CD8-positive, alpha-beta memory T cell (primary cell): ENCODE results near the gene REC8. TPM values are rescaled to one million over a fixed set of nuclear protein-coding genes. Genes with fewer than 3 reads are reported as not detected.

Experiments
- CTCF ChIA-PET: fragments of 350-600 bp; sonication (Branson Sonifier 250); formaldehyde crosslinking; loops from one replicate; lab custom pipeline; 2021; ENCODE audit warnings: antibody characterized with exemption; lab: Charles Lee
- POLR2A ChIA-PET: fragments of 350-600 bp; sonication (Branson Sonifier 250); formaldehyde crosslinking; loops from one replicate; lab custom pipeline; 2021; ENCODE audit warnings: antibody characterized with exemption; lab: Charles Lee
- DNase-seq, 5 donors: peaks; one replicate each; pipeline versions ENCODE4 v3.0.0 to v3.0.0-alpha.2; 2020 to 2022; ENCODE audit warnings: mixed read lengths in 1 of 5
- H3K27ac ChIP-seq: one replicate; pipeline ENCODE4 v1.7.0; 2013; ENCODE audit warnings: low read depth, mild to moderate bottlenecking, low read length, moderate library complexity
- H3K27me3 ChIP-seq: 2 replicates; pipeline ENCODE4 v1.7.0; 2013; ENCODE audit warnings: low read length, mild to moderate bottlenecking; ENCODE audit not compliant: insufficient read depth, poor library complexity, severe bottlenecking
- H3K36me3 ChIP-seq: 2 replicates; pipeline ENCODE4 v1.7.0; 2013; ENCODE audit warnings: mild to moderate bottlenecking, low read length, moderate library complexity; ENCODE audit not compliant: insufficient read depth
- H3K4me1 ChIP-seq: 2 replicates; pipeline ENCODE4 v1.7.0; 2013; ENCODE audit warnings: mild to moderate bottlenecking, low read length, moderate library complexity; ENCODE audit not compliant: insufficient read depth
- H3K4me3 ChIP-seq: 2 replicates; pipeline ENCODE4 v1.7.0; 2013; ENCODE audit warnings: mild to moderate bottlenecking, low read length
- H3K9me3 ChIP-seq: 2 replicates; pipeline ENCODE4 v1.7.0; 2013; ENCODE audit warnings: mild to moderate bottlenecking, low read length
- H3K27ac Mint-ChIP-seq, 8 donors: one replicate each; pipeline ENCODE4 v1.8.0; 2020 to 2021; ENCODE audit warnings: mixed read lengths in 8 of 8, mild to moderate bottlenecking in 6 of 8, inconsistent platforms in 3 of 8, moderate library complexity in 3 of 8
- H3K27me3 Mint-ChIP-seq, 2 donors: one replicate each; pipeline ENCODE4 v1.8.0; 2020 to 2021; ENCODE audit warnings: mixed read lengths in 2 of 2, mild to moderate bottlenecking in 1 of 2, moderate library complexity in 1 of 2
- H3K36me3 Mint-ChIP-seq, 3 donors: one replicate each; pipeline ENCODE4 v1.8.0; 2020 to 2021; ENCODE audit warnings: mixed read lengths in 3 of 3, inconsistent platforms in 1 of 3, mild to moderate bottlenecking in 1 of 3
- H3K4me1 Mint-ChIP-seq, 3 donors: one replicate each; pipeline ENCODE4 v1.8.0; 2020 to 2021; ENCODE audit warnings: mixed read lengths in 3 of 3, inconsistent platforms in 1 of 3, mild to moderate bottlenecking in 1 of 3
- H3K4me3 Mint-ChIP-seq, 7 donors: one replicate each; pipeline ENCODE4 v1.8.0; 2020 to 2021; ENCODE audit warnings: mixed read lengths in 7 of 7, mild to moderate bottlenecking in 6 of 7, moderate library complexity in 4 of 7, inconsistent platforms in 2 of 7
- H3K9me3 Mint-ChIP-seq, 5 donors: one replicate each; pipeline ENCODE4 v1.8.0; 2020 to 2022; ENCODE audit warnings: mixed read lengths in 5 of 5, mild to moderate bottlenecking in 3 of 5, moderate library complexity in 2 of 5, inconsistent platforms in 1 of 5
- polyA plus RNA-seq: library from polyadenylated mRNA; unstranded; fragments of 300-500 nt; fragmentation: Illumina TruSeq; gene quantifications from one replicate; pipeline ENCODE4 v1.2.3, GENCODE V29; 2021
- total RNA-seq, 2 experiments: library from RNA; stranded (reverse); gene quantifications; one replicate each; pipeline ENCODE4 v1.2.3, GENCODE V29; 2021

The REC8 gene
- total and polyA plus RNA-seq, 3 experiments from 2014 or later, result 10.0 to 26.7 (median 24.5) TPM

DNA sequence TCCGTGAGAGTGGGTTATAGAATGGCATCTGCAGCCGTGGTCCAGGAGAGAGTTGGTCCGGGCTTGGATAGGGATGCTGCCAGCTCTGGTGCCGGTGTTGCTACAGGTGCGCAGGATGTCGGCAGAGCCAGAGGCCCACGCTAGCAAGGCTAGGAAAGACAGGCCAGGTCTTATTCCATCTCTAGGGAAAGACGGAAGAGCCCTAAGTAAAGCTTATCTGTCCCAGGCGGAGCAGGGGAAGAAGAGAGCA lies 36.4 kb upstream of the REC8 start:
- no peaks in the 10 kb centered on the region for H3K27me3 Mint-ChIP-seq
- no peak for DNase-seq
- H3K4me3 ChIP-seq, result peak overlapping the region; percentile 73
- peak overlapping the region; percentile 84 to 96 (median 93) for H3K27ac Mint-ChIP-seq
- H3K27ac ChIP-seq, result no peak overlapping the region
- CTCF ChIA-PET, result interaction anchor here (0.6 to 3.8 kb wide), 17 partner anchors 9 to 182 kb away, joined by 3 to 40 read pairs (median 5); partner anchors contain the start of genes DCAF11, DHRS4, IPO4 and IRF9
- peaks cover 0 to 38% (median 6%) of the 10 kb centered on the region in 3 donors for H3K36me3 Mint-ChIP-seq
- H3K4me3 Mint-ChIP-seq, result peak overlapping the region; percentile 89 to 96 (median 92)
- peaks cover 47% of the 10 kb centered on the region for H3K4me1 ChIP-seq
- no peaks in the 10 kb centered on the region for H3K9me3 ChIP-seq
- peaks cover 16% of the 10 kb centered on the region for H3K36me3 ChIP-seq
- peaks cover 54 to 65% (median 56%) of the 10 kb centered on the region in 3 donors for H3K4me1 Mint-ChIP-seq
- H3K27me3 ChIP-seq, result no peaks in the 10 kb centered on the region
- H3K9me3 Mint-ChIP-seq, result peaks cover 0 to 2% (median 0%) of the 10 kb centered on the region in 5 donors
- POLR2A ChIA-PET, result interaction anchor here (0.6 to 4.1 kb wide), 11 partner anchors 8 to 294 kb away, joined by 3 to 58 read pairs (median 5); partner anchors contain the start of genes CBLN3, DCAF11, DHRS1 and IPO4

DNA sequence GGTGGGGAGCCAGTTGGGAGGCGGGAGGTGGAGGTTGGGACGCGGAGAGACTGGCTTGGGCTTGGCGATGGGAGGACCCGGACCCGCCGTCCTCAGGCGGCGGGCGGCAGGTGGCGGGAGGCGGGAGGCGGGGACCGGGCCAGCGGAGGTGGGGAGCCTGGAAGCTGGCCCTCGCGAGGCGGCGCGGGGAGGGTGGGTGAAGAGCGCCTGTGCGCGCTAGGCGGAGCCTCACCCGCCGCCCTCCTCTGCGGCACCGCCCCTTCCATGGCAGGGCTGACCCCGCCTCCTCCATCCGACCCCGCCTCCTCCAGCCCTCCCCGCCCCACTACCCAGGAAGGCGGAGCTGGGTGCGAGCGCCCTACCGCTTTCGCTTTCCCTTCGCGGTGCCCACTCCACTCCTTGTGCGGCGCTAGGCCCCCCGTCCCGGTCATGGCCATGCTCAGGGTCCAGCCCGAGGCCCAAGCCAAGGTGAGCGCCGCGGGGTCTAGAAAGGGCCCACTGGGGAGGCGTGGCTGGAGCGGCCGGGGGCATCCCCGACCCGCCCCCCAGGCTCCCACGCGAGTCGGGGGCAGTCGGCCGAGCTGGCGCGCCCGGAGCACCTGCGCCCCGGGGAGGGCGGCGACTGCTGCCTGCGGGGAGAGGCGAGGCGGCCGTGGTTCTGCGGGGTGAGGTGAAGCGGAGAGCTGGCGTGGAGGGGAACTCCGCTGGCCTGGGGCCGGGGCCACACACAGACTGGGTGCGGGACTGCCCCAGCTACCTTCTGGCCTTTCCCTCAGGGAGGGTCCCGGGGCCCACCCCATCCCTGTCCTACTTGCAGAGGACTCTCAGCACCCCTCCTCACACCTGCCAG lies 35.8 kb upstream of the REC8 start, which contains the start of gene PSME1:
PSME1 (plus strand) TSS at position 361 of the 850 bp plus-strand sequence; CDS start at position 430, 69 bp downstream.
- ChIA-PET CTCF (interaction anchor here (0.6 to 3.8 kb wide), 19 partner anchors 9 to 183 kb away, joined by 3 to 40 read pairs (median 5); partner anchors contain the start of genes DCAF11, DHRS4, IPO4 and IRF9), POLR2A (interaction anchor here (0.6 to 4.1 kb wide), 12 partner anchors 9 to 294 kb away, joined by 3 to 58 read pairs (median 5); partner anchors contain the start of genes CBLN3, DCAF11, DHRS1 and IPO4)
- Histone ChIP-seq H3K27ac (peak within 1 kb of the TSS; percentile 72), H3K4me3 (peak within 1 kb of the TSS; percentile 73), H3K9me3 (no peaks in the 10 kb centered on the region), H3K4me1 (peaks cover 47% of the 10 kb centered on the region), H3K27me3 (no peaks in the 10 kb centered on the region), H3K36me3 (peaks cover 16% of the 10 kb centered on the region)
- Mint-ChIP-seq H3K4me3 (peak within 1 kb of the TSS; percentile 89 to 96 (median 92)), H3K27me3 (no peaks in the 10 kb centered on the region), H3K27ac (peak within 1 kb of the TSS; percentile 87 to 97 (median 95)), H3K4me1 (peaks cover 56 to 67% (median 60%) of the 10 kb centered on the region in 3 donors), H3K9me3 (peaks cover 0 to 2% (median 0%) of the 10 kb centered on the region in 5 donors), H3K36me3 (peaks cover 0 to 38% (median 6%) of the 10 kb centered on the region in 3 donors)
- peak; percentile 91 to 95 (median 93) for DNase-seq

DNA sequence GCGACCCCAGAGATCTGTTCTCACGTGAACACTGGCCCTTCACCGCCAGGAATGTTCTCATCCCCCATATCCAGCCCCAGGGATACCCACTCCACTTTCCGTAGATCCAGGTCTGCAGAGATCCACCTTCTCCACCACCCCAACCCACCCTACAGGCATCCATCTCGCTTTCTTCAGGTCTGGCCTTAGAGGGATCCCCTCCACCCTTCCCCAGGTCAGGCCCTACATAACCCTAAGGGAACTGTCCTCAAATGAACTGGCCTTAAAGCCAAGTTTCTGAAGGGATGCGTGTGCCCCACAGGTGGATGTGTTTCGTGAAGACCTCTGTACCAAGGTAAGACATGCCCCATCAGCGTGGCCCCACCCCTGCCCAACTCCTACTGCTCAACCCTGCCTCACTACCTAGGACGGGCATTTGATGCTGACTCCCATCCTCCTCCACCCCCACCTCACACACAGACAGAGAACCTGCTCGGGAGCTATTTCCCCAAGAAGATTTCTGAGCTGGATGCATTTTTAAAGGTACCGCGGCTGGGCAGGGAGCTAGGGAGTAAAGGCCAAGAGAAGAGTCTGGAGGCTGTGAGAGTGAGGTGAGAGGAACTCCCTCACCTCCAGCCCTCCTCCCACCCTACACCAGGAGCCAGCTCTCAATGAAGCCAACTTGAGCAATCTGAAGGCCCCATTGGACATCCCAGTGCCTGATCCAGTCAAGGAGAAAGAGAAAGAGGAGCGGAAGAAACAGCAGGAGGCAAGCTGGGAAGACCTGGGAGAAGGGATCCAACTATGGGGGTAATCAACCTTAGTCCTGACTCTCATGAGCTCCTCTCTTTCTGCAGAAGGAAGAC lies 35.0 kb upstream of the REC8 start:
- peak overlapping the region; percentile 73 for H3K4me3 ChIP-seq
- DNase-seq, result no peak
- Mint-ChIP-seq H3K9me3 (peaks cover 0 to 2% (median 0%) of the 10 kb centered on the region in 5 donors), H3K4me1 (peaks cover 57 to 67% (median 62%) of the 10 kb centered on the region in 3 donors), H3K36me3 (peaks cover 0 to 46% (median 6%) of the 10 kb centered on the region in 3 donors), H3K27me3 (no peaks in the 10 kb centered on the region), H3K27ac (peak overlapping the region; percentile 87 to 97 (median 93)), H3K4me3 (peak overlapping the region; percentile 88 to 96 (median 91))
- no peaks in the 10 kb centered on the region for H3K9me3 ChIP-seq
- H3K4me1 ChIP-seq, result peaks cover 45% of the 10 kb centered on the region
- no peaks in the 10 kb centered on the region for H3K27me3 ChIP-seq
- ChIA-PET CTCF (interaction anchor here (1.0 to 3.8 kb wide), 8 partner anchors 9 to 106 kb away, joined by 3 to 40 read pairs (median 16); partner anchors contain the start of genes DCAF11, IPO4, IRF9 and NRL), POLR2A (interaction anchor here (0.6 to 4.1 kb wide), 8 partner anchors 10 to 293 kb away, joined by 3 to 58 read pairs (median 6); partner anchors contain the start of genes CBLN3, DCAF11, KHNYN and NRL)
- peaks cover 16% of the 10 kb centered on the region for H3K36me3 ChIP-seq
- H3K27ac ChIP-seq, result peak overlapping the region; percentile 72

DNA sequence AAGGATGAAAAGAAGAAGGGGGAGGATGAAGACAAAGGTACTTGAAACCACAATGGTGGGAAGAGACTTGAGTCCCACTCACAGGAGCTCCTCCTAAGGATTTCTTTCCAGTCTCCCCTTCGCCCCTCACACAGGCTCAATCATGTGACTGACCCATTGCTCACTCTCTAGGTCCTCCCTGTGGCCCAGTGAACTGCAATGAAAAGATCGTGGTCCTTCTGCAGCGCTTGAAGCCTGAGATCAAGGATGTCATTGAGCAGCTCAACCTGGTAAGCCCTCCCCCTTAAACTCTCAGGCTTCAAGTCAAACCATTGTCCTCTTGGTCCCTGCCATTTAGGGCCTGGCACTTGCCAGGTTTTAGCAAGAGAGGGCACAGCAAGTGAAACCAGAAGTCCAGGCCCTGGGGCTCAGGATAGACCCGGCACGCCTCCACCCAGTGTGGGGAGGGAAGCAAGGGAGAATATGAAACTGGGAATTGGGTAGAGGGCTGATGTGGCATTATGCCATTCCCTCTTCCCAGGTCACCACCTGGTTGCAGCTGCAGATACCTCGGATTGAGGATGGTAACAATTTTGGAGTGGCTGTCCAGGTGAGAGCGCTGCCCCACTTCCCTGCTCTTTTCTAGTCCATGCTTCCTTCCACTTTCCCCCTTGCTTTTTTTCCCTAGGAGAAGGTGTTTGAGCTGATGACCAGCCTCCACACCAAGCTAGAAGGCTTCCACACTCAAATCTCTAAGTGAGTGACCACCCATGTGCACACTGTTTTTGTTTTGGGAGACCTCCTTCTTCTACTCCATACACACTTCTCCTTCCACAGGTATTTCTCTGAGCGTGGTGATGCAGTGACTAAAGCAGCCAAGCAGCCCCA lies 34.1 kb upstream of the REC8 start:
- Histone ChIP-seq H3K27ac (no peak overlapping the region), H3K4me3 (peak overlapping the region; percentile 73), H3K9me3 (no peaks in the 10 kb centered on the region), H3K4me1 (peaks cover 43% of the 10 kb centered on the region), H3K27me3 (no peaks in the 10 kb centered on the region), H3K36me3 (peaks cover 17% of the 10 kb centered on the region)
- peak overlapping the region; percentile 87 to 97 (median 93) for H3K27ac Mint-ChIP-seq
- DNase-seq, result no peak
- ChIA-PET POLR2A (interaction anchor here (0.6 to 4.1 kb wide), 5 partner anchors 9 to 104 kb away, joined by 4 to 58 read pairs (median 7); partner anchors contain the start of genes DCAF11, NRL, PSME2 and RNF31), CTCF (interaction anchor here (1.3 to 3.8 kb wide), 6 partner anchors 20 to 105 kb away, joined by 4 to 40 read pairs (median 16); partner anchors contain the start of genes DCAF11, IPO4, IRF9 and NRL)
- H3K4me3 Mint-ChIP-seq, result peak overlapping the region; percentile 83 to 96 (median 90)
- H3K27me3 Mint-ChIP-seq, result no peaks in the 10 kb centered on the region
- H3K9me3 Mint-ChIP-seq, result peaks cover 0 to 2% (median 0%) of the 10 kb centered on the region in 5 donors
- peaks cover 53 to 64% (median 59%) of the 10 kb centered on the region in 3 donors for H3K4me1 Mint-ChIP-seq
- H3K36me3 Mint-ChIP-seq, result peaks cover 0 to 50% (median 6%) of the 10 kb centered on the region in 3 donors

DNA sequence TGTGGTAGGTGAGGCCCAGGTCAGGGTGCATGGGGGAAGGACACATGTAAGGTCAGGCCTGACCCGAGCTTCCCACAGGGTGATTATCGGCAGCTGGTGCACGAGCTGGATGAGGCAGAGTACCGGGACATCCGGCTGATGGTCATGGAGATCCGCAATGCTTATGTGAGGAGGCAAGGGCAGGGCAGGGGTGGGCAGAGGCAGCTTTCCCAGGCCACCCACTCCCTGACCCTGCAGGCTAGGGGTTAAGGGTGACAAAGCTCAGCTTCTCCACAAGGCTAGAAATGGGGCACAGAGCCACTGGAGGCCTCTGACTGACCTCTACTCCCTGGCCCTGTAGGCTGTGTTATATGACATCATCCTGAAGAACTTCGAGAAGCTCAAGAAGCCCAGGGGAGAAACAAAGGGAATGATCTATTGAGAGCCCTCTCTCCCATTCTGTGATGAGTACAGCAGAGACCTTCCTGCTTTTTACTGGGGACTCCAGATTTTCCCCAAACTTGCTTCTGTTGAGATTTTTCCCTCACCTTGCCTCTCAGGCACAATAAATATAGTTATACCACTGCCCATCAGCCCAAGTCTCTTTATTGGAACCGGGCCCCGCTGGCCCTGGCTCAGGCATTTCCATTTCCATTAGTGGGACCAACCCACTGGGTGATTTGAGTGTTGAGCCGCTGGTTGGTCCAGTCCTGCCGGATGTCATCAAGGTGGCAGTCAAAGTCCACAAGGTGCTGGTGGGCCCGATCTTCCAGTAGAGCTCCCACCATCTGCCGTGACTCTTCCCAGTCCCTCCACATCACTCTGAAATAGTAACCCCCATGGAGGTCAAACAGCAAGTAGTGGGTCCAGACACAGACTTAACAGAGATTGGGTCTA lies 33.2 kb upstream of the REC8 start:
- POLR2A ChIA-PET, result interaction anchor here (1.0 to 4.1 kb wide), 3 partner anchors 9 to 23 kb away, joined by 4 to 58 read pairs (median 36); partner anchors contain the start of genes DCAF11, NRL, PSME2 and RNF31
- H3K4me3 ChIP-seq, result no peak overlapping the region
- CTCF ChIA-PET, result interaction anchor here (1.1 to 3.8 kb wide), 4 partner anchors 21 to 78 kb away, joined by 3 to 40 read pairs (median 4); partner anchors contain the start of genes IRF9 and MDP1
- H3K4me3 Mint-ChIP-seq, result peak overlapping the region; percentile 47 to 96 (median 73)
- peaks cover 39% of the 10 kb centered on the region for H3K4me1 ChIP-seq
- H3K27ac Mint-ChIP-seq, result peak overlapping the region; percentile 29 to 87 (median 80)
- H3K36me3 Mint-ChIP-seq, result peaks cover 0 to 58% (median 6%) of the 10 kb centered on the region in 3 donors
- no peak overlapping the region for H3K27ac ChIP-seq
- peaks cover 25% of the 10 kb centered on the region for H3K36me3 ChIP-seq
- no peaks in the 10 kb centered on the region for H3K27me3 ChIP-seq
- H3K9me3 Mint-ChIP-seq, result peaks cover 0 to 2% (median 0%) of the 10 kb centered on the region in 5 donors
- H3K27me3 Mint-ChIP-seq, result no peaks in the 10 kb centered on the region
- DNase-seq, result no peak
- H3K4me1 Mint-ChIP-seq, result peaks cover 53 to 67% (median 63%) of the 10 kb centered on the region in 3 donors
- H3K9me3 ChIP-seq, result no peaks in the 10 kb centered on the region
